ENCODE measurements around the gene CCDC28B.

Gene CCDC28B

DNA sequence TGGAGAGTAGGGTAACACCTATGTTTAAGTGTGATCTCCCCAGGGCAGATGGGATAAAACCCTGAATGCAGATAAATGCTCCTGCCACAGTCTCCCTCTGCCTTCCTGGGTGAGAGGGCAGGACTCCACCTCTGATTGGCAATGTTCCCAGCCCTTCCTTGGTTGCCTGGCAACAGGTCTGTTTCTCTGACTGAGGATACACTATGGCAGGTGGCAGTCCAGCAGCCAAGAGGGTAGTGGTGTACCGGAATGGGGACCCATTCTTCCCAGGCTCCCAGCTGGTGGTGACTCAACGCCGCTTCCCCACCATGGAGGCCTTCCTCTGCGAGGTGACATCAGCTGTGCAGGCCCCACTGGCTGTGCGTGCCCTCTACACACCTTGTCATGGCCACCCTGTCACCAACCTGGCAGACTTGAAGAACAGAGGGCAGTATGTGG lies 8.5 kb downstream of the CCDC28B start, which contains the start of gene DCDC2B:
DCDC2B (plus strand) TSS at position 199 of the 438 bp plus-strand sequence; CDS start at position 204, 5 bp downstream.
- CTCF ChIA-PET: interaction anchor here (1.9 kb wide), 1 partner anchor 108 kb away, joined by 4 read pairs; no protein-coding TSS in a partner anchor
- TF ChIP-seq, protein P1, sequence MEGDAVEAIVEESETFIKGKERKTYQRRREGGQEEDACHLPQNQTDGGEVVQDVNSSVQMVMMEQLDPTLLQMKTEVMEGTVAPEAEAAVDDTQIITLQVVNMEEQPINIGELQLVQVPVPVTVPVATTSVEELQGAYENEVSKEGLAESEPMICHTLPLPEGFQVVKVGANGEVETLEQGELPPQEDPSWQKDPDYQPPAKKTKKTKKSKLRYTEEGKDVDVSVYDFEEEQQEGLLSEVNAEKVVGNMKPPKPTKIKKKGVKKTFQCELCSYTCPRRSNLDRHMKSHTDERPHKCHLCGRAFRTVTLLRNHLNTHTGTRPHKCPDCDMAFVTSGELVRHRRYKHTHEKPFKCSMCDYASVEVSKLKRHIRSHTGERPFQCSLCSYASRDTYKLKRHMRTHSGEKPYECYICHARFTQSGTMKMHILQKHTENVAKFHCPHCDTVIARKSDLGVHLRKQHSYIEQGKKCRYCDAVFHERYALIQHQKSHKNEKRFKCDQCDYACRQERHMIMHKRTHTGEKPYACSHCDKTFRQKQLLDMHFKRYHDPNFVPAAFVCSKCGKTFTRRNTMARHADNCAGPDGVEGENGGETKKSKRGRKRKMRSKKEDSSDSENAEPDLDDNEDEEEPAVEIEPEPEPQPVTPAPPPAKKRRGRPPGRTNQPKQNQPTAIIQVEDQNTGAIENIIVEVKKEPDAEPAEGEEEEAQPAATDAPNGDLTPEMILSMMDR (IDR thresholded peaks at IDR 0.05; ENCODE audit: control extremely low read depth, extremely low read depth, low read depth, missing control alignments): no peak
- DNase-seq (ENCODE audit: extremely low spot score): no peak
- POLR2A ChIA-PET: interaction anchor here (0.7 kb wide), 1 partner anchor 48 kb away, joined by 3 read pairs; no protein-coding TSS in a partner anchor

DNA sequence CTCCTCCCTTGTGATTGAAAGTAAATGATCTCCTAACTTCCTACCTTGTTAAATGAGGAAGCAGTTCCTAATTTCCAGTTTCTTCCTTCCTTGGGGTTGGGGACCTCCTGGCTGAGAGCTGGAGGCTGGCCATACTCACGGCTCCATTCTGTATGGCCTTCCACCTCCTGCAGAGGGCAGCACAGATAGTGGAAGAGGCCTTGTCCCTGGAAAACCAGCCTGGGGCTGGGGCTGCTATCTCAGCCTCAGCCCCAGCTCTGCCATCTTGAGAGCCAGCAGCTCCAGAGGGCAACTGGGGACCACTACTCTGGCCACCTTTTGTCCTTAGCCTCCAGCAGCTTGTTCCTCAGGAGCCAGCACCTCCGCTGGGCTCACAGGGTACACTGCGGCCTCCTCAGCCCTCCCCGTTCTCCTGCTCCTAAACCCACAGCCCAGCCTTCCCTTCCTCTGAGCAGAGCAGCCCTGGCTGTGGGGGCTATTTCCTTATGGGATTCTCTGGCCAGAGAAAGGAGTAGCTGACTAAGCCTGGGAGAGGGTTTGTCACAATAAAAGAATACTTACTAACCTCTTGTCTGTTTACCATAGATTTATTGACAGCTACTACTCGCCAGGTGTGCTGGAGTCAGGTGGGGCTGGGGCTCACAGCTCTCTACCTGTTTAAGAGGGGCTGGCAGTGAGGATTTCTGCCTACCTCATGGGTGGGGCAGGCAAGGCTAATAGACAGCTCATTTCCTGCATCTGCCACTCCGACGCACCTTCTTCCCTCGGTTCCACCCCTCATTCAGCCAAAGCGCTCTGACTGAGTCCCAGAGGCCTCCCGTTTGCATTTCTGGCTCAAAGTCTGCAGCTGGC lies 15.5 kb downstream of the CCDC28B start:
- DNase-seq (ENCODE audit: extremely low spot score): peak; percentile 69
- CTCF ChIA-PET: interaction anchor here (0.7 to 7.8 kb wide), 50 partner anchors 9 to 738 kb away, joined by 3 to 156 read pairs (median 6); partner anchors contain the start of genes CCDC28B, FAM167B, FAM229A and IQCC
- POLR2A ChIA-PET: interaction anchor here (0.9 to 1.8 kb wide), 5 partner anchors 19 to 120 kb away, joined by 3 to 20 read pairs (median 6); partner anchors contain the start of genes HDAC1 and MARCKSL1
- TF ChIP-seq, protein P1 (IDR thresholded peaks at IDR 0.05; ENCODE audit: control extremely low read depth, extremely low read depth, low read depth, missing control alignments): peak; percentile 93

DNA sequence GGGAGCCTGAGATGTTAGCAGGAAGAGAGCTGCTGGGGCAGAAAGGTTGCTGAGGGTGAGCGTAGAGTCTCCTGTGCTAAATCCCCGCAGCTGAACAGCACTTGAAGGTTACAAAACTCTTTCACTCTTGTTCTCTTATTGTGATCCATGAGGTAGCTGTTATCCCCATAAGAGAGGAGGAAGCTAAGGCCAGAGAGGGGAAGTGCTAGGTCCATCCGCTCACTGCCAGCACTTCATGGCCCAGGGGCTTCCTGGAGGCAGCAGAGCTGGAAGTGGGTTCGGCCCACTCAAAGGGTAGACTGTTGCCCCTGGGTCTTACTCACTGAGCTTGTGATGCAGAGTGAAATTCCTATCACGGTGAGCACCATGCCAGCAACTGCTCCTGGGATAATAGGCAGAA lies 16.2 kb downstream of the CCDC28B start:
- CTCF ChIA-PET: interaction anchor here (0.9 to 7.8 kb wide), 35 partner anchors 10 to 737 kb away, joined by 3 to 156 read pairs (median 9); partner anchors contain the start of genes CCDC28B, FAM167B, FAM229A and HDAC1
- DNase-seq (ENCODE audit: extremely low spot score): no peak
- TF ChIP-seq, protein P1 (IDR thresholded peaks at IDR 0.05; ENCODE audit: control extremely low read depth, extremely low read depth, low read depth, missing control alignments): no peak
- POLR2A ChIA-PET: interaction anchor here (0.6 to 1.8 kb wide), 3 partner anchors 117 to 148 kb away, joined by 3 to 20 read pairs (median 9); partner anchors contain the start of gene MARCKSL1

DNA sequence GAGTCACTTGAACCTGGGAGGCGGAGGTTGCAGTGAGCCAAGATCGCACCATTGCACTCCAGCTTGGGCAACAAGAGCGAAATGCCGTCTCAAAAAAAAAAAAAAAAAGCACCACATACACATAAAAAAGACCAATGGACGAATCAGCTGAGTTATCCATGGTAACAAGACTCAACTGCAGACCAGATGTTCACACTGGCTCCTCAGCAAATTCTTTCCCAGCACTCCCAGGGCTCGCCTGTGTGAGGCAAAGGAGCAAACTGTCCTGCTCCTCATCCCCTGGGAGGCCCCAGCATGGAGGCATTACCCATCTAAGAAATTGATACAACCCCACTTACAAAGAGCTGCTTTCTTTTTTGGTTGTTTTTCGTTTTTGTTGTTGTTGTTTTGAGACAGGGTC lies 18.6 kb downstream of the CCDC28B start:
- POLR2A ChIA-PET: interaction anchor here (0.5 to 1.1 kb wide), 2 partner anchors 9 to 117 kb away, joined by 3 to 9 read pairs; partner anchors contain the start of gene MARCKSL1
- DNase-seq (ENCODE audit: extremely low spot score): no peak
- TF ChIP-seq, protein P1 (IDR thresholded peaks at IDR 0.05; ENCODE audit: control extremely low read depth, extremely low read depth, low read depth, missing control alignments): no peak
- CTCF ChIA-PET: interaction anchor here (1.1 to 1.2 kb wide), 3 partner anchors 23 to 30 kb away, joined by 3 to 6 read pairs (median 4); partner anchors contain the start of gene FAM167B

DNA sequence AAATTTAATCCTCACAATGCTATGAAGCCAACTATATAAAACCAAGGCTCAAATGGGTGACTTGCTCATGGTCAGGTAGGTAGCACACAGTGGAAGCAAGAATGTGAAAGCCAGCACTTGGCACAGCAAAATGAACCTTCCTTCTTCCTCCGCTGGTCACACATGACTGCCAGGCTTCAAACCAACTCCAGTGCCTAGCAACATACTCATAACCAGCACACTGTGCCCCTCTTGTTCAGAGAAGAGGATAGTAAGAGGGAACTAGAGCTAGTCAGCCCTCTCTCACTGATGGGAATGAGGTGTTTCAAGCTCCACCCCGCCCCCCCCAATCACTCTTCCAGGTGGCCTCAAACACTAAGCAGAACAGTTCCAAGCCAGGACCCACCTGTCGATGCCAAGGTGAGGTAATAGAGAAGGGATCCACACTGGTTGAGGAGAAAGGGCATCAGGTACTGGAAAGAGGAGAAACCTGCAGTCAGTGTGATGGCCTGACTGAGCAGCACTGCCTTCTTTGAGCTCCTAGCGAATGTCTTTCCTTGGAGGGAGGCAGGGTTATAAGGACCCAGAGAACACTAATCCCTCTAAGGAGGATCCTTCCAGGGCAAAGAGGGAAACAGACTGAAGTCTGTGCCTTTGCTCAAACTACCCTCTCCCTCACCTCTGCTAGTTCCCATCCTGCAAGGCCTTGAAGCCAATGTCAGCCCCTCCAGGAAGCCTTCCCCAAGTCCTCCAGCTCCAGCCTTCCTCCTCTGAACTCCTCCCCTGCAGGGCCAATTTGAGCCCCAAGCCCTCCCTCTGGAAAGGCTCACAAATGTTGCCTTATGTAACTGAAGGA lies 20.6 kb downstream of the CCDC28B start:
- CTCF ChIA-PET: interaction anchor here (0.9 to 1.0 kb wide), 4 partner anchors 11 to 37 kb away, joined by 3 to 7 read pairs (median 4); partner anchors contain the start of gene IQCC
- POLR2A ChIA-PET: interaction anchor here (1.0 kb wide), 1 partner anchor 115 kb away, joined by 6 read pairs; the partner anchor contains the start of gene MARCKSL1
- TF ChIP-seq, protein P1 (IDR thresholded peaks at IDR 0.05; ENCODE audit: control extremely low read depth, extremely low read depth, low read depth, missing control alignments): no peak
- no peak for DNase-seq (ENCODE audit: extremely low spot score)
